RWPE1 (cell line): Measurements from ENCODE around the gene NOPCHAP1.

ENCODE experiments used
- CTCF ChIA-PET: fragments of 350-600 bp; sonication (Branson Sonifier 250); formaldehyde crosslinking; extraction: SDS; loops from one replicate; lab custom pipeline; 2021; lab: Yijun Ruan, JAX
- POLR2A ChIA-PET: fragments of 400-600 bp; formaldehyde crosslinking; extraction: SDS; loops from one replicate; lab custom pipeline; 2020; ENCODE audit warnings: antibody characterized with exemption; ENCODE audit not compliant: low non-redundant PET; lab: Yijun Ruan, JAX
- DNase-seq: peaks from one replicate; pipeline ENCODE4 v3.0.0; 2012; ENCODE audit warnings: low spot score
- H3K27ac ChIP-seq: fragments of 450-650 bp; 2 replicates; pipeline ENCODE4 v1.5.1; 2017
- CTCF ChIP-seq: fragments of 450-650 bp; conservative IDR thresholded peaks from 2 replicates; pipeline ENCODE4 v1.5.1; 2017; ENCODE audit warnings: low read depth, mild to moderate bottlenecking

Gene NOPCHAP1

GRCh38 chr12:104964856-104965205, 21.3 kb upstream of the NOPCHAP1 start:
- CTCF ChIA-PET, result no interaction called here
- POLR2A ChIA-PET, result no interaction called here
- no peak for DNase-seq
- no peak overlapping the region for H3K27ac ChIP-seq
- TF ChIP-seq CTCF, result no peak

GRCh38 chr12:104966677-104967076, 19.4 kb upstream of the NOPCHAP1 start:
- TF ChIP-seq CTCF, result no peak
- CTCF ChIA-PET, result no interaction called here
- H3K27ac ChIP-seq, result no peak overlapping the region
- POLR2A ChIA-PET, result no interaction called here
- DNase-seq, result no peak

- no peak for TF ChIP-seq CTCF
- POLR2A ChIA-PET, result no interaction called here
- CTCF ChIA-PET, result no interaction called here
- H3K27ac ChIP-seq, result no peak overlapping the region
- DNase-seq, result no peak
These were observed 16.8 kb upstream of the NOPCHAP1 start for GRCh38 chr12:104969343-104969742.

- ChIA-PET CTCF (interaction anchor here (0.6 to 0.7 kb wide), 2 partner anchors 9 to 1089 kb away, joined by 5 to 7 read pairs; no protein-coding TSS in a partner anchor), POLR2A (no interaction called here)
- no peak for DNase-seq
- no peak overlapping the region for H3K27ac ChIP-seq
- no peak for TF ChIP-seq CTCF
These were observed 14.8 kb upstream of the NOPCHAP1 start for GRCh38 chr12:104971306-104971705.

- DNase-seq, result no peak
- no peak overlapping the region for H3K27ac ChIP-seq
- TF ChIP-seq CTCF, result no peak
- ChIA-PET POLR2A (no interaction called here), CTCF (no interaction called here)
These were observed 12.9 kb upstream of the NOPCHAP1 start for GRCh38 chr12:104973250-104973649.

- no peak for TF ChIP-seq CTCF
- CTCF ChIA-PET, result interaction anchor here (0.6 kb wide), 1 partner anchor 113 kb away, joined by 3 read pairs; no protein-coding TSS in a partner anchor
These were observed 11.4 kb upstream of the NOPCHAP1 start for GRCh38 chr12:104974626-104975290.

More at GRCh38 chr12:104974626-104975290, 11.4 kb upstream of the NOPCHAP1 start:
- POLR2A ChIA-PET, result no interaction called here
- peak; percentile 38 for DNase-seq
- no peak overlapping the region for H3K27ac ChIP-seq
